ENCODE measurements around the gene ZNF789. TPM values are rescaled to one million over a fixed set of nuclear protein-coding genes. Genes with fewer than 3 reads are reported as not detected.

Gene ZNF789
- total and polyA plus RNA-seq, 2 experiments from 2014 or later = 9.0 to 13.8 TPM

DNA sequence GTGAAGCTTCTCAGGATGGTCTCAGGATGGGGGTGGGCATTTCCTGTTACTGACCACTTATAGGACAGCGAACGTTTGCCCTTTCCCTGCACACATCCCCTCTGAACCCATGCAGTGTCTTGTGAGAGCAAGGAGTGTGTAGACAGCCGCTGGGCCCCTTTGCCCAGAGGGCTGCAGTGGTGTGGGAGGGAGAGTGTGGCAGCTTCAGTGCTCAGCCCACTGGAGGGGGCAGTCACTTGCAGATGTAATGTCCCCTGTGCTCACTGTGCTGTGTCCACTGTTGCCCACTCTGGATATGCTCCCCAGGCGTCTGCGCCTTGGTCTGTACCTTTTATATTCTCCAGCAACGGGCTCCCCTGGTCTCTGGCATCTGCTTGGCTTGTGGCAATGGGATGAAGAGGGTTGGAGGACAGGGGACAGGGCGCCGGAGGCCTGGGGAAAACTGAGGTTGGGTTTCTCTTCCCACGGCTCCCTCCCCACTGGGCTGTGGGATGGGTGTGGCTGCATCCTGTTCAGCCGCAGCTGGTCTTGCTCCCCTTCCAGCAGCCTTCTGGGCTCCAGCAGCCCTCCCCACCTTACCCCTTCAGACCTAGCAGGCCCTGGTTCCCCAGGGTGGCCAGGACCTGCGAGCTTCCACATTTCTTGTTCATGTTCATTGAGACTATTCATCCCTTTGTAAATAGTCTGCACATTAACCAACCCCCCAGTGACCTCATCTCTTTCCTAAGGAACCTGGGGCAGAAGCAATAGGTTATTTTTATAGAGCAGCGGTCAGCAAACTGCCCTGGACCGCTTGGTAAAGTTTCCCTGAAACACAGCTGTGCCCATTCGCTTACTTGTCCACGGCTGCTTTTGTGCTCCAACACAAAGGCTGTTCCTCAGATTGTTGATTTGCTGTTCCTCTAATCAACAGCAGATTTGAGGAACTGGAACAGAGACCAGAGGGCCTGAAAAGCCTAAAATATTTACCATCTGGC, 6.1 kb downstream of the ZNF789 start:
- no peaks in the 10 kb centered on the region for H3K9me2 ChIP-seq (ENCODE audit: insufficient read depth)
- H3K4me1 ChIP-seq (ENCODE audit: insufficient read depth) = peaks cover 2% of the 10 kb centered on the region; the same call in 1 of the 2 replicates
- H3K36me3 ChIP-seq (ENCODE audit: insufficient read depth) = peaks cover 9% of the 10 kb centered on the region; the same call in 1 of the 2 replicates
- H3K36me3 Mint-ChIP-seq (ENCODE audit: low read depth) = peaks cover 39% of the 10 kb centered on the region
- no peaks in the 10 kb centered on the region for H3K9me3 Mint-ChIP-seq
- H3K27me3 Mint-ChIP-seq (ENCODE audit: insufficient read depth, low read depth, poor library complexity) = peaks cover 5% of the 10 kb centered on the region
- TF ChIP-seq CREB1 (CRISPR knock-in tag; IDR thresholded peaks at IDR 0.05; ENCODE audit: low read depth) (no peak), STAT1 (IDR thresholded peaks at IDR 0.05; ENCODE audit: unreplicated experiment) (no peak), ZNF114 (CRISPR knock-in tag; IDR thresholded peaks at IDR 0.05) (no peak), JUNB (IDR thresholded peaks at IDR 0.05; ENCODE audit: unreplicated experiment) (no peak), POLR2AphosphoS5 (IDR thresholded peaks at IDR 0.05; ENCODE audit: low read depth) (no peak), NANOG (IDR thresholded peaks at IDR 0.05; ENCODE audit: borderline replicate concordance) (no peak), EZH2phosphoT487 (IDR thresholded peaks at IDR 0.05; ENCODE audit: unreplicated experiment) (no peak), ZNF331 (CRISPR knock-in tag; IDR thresholded peaks at IDR 0.05; ENCODE audit: low read depth) (no peak), EZH2 (IDR thresholded peaks at IDR 0.05; ENCODE audit: low read depth, unreplicated experiment) (no peak)
- TF ChIP-seq, protein P1, sequence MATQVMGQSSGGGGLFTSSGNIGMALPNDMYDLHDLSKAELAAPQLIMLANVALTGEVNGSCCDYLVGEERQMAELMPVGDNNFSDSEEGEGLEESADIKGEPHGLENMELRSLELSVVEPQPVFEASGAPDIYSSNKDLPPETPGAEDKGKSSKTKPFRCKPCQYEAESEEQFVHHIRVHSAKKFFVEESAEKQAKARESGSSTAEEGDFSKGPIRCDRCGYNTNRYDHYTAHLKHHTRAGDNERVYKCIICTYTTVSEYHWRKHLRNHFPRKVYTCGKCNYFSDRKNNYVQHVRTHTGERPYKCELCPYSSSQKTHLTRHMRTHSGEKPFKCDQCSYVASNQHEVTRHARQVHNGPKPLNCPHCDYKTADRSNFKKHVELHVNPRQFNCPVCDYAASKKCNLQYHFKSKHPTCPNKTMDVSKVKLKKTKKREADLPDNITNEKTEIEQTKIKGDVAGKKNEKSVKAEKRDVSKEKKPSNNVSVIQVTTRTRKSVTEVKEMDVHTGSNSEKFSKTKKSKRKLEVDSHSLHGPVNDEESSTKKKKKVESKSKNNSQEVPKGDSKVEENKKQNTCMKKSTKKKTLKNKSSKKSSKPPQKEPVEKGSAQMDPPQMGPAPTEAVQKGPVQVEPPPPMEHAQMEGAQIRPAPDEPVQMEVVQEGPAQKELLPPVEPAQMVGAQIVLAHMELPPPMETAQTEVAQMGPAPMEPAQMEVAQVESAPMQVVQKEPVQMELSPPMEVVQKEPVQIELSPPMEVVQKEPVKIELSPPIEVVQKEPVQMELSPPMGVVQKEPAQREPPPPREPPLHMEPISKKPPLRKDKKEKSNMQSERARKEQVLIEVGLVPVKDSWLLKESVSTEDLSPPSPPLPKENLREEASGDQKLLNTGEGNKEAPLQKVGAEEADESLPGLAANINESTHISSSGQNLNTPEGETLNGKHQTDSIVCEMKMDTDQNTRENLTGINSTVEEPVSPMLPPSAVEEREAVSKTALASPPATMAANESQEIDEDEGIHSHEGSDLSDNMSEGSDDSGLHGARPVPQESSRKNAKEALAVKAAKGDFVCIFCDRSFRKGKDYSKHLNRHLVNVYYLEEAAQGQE (IDR thresholded peaks at IDR 0.05; ENCODE audit: unreplicated experiment) = no peak
- TF ChIP-seq, protein P2, sequence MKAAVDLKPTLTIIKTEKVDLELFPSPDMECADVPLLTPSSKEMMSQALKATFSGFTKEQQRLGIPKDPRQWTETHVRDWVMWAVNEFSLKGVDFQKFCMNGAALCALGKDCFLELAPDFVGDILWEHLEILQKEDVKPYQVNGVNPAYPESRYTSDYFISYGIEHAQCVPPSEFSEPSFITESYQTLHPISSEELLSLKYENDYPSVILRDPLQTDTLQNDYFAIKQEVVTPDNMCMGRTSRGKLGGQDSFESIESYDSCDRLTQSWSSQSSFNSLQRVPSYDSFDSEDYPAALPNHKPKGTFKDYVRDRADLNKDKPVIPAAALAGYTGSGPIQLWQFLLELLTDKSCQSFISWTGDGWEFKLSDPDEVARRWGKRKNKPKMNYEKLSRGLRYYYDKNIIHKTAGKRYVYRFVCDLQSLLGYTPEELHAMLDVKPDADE (IDR thresholded peaks at IDR 0.05) = no peak
- TF ChIP-seq, protein P3, sequence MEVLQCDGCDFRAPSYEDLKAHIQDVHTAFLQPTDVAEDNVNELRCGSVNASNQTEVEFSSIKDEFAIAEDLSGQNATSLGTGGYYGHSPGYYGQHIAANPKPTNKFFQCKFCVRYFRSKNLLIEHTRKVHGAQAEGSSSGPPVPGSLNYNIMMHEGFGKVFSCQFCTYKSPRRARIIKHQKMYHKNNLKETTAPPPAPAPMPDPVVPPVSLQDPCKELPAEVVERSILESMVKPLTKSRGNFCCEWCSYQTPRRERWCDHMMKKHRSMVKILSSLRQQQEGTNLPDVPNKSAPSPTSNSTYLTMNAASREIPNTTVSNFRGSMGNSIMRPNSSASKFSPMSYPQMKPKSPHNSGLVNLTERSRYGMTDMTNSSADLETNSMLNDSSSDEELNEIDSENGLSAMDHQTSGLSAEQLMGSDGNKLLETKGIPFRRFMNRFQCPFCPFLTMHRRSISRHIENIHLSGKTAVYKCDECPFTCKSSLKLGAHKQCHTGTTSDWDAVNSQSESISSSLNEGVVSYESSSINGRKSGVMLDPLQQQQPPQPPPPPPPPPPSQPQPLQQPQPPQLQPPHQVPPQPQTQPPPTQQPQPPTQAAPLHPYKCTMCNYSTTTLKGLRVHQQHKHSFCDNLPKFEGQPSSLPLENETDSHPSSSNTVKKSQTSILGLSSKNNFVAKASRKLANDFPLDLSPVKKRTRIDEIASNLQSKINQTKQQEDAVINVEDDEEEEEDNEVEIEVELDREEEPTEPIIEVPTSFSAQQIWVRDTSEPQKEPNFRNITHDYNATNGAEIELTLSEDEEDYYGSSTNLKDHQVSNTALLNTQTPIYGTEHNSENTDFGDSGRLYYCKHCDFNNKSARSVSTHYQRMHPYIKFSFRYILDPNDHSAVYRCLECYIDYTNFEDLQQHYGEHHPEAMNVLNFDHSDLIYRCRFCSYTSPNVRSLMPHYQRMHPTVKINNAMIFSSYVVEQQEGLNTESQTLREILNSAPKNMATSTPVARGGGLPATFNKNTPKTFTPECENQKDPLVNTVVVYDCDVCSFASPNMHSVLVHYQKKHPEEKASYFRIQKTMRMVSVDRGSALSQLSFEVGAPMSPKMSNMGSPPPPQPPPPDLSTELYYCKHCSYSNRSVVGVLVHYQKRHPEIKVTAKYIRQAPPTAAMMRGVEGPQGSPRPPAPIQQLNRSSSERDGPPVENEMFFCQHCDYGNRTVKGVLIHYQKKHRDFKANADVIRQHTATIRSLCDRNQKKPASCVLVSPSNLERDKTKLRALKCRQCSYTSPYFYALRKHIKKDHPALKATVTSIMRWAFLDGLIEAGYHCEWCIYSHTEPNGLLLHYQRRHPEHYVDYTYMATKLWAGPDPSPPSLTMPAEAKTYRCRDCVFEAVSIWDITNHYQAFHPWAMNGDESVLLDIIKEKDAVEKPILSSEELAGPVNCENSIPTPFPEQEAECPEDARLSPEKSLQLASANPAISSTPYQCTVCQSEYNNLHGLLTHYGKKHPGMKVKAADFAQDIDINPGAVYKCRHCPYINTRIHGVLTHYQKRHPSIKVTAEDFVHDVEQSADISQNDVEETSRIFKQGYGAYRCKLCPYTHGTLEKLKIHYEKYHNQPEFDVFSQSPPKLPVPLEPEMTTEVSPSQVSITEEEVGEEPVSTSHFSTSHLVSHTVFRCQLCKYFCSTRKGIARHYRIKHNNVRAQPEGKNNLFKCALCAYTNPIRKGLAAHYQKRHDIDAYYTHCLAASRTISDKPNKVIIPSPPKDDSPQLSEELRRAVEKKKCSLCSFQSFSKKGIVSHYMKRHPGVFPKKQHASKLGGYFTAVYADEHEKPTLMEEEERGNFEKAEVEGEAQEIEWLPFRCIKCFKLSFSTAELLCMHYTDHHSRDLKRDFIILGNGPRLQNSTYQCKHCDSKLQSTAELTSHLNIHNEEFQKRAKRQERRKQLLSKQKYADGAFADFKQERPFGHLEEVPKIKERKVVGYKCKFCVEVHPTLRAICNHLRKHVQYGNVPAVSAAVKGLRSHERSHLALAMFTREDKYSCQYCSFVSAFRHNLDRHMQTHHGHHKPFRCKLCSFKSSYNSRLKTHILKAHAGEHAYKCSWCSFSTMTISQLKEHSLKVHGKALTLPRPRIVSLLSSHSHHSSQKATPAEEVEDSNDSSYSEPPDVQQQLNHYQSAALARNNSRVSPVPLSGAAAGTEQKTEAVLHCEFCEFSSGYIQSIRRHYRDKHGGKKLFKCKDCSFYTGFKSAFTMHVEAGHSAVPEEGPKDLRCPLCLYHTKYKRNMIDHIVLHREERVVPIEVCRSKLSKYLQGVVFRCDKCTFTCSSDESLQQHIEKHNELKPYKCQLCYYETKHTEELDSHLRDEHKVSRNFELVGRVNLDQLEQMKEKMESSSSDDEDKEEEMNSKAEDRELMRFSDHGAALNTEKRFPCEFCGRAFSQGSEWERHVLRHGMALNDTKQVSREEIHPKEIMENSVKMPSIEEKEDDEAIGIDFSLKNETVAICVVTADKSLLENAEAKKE (CRISPR knock-in tag; IDR thresholded peaks at IDR 0.05) = no peak
- TF ChIP-seq, protein P4, sequence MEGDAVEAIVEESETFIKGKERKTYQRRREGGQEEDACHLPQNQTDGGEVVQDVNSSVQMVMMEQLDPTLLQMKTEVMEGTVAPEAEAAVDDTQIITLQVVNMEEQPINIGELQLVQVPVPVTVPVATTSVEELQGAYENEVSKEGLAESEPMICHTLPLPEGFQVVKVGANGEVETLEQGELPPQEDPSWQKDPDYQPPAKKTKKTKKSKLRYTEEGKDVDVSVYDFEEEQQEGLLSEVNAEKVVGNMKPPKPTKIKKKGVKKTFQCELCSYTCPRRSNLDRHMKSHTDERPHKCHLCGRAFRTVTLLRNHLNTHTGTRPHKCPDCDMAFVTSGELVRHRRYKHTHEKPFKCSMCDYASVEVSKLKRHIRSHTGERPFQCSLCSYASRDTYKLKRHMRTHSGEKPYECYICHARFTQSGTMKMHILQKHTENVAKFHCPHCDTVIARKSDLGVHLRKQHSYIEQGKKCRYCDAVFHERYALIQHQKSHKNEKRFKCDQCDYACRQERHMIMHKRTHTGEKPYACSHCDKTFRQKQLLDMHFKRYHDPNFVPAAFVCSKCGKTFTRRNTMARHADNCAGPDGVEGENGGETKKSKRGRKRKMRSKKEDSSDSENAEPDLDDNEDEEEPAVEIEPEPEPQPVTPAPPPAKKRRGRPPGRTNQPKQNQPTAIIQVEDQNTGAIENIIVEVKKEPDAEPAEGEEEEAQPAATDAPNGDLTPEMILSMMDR (conservative IDR thresholded peaks at IDR 0.05; ENCODE audit: low read depth in 2 of 2) = no peak
- H3K4me2 ChIP-seq = no peak overlapping the region
- H3K4me3 Mint-ChIP-seq = no peak overlapping the region
- H3K27ac ChIP-seq (ENCODE audit: low read depth) = no peak overlapping the region
- DNase-seq (ENCODE audit: low spot score) (no peak), ATAC-seq (no peak)
- peaks cover 16% of the 10 kb centered on the region; the same call in 1 of the 2 replicates for H3F3A ChIP-seq (replicated peaks; ENCODE audit: low read depth)
- no peak overlapping the region for H3K4me3 ChIP-seq
- 0 out of 3 replicates have a peak, but pooled peaks cover 2% of the 10 kb centered on the region for H3K4me1 Mint-ChIP-seq
- H3K79me2 ChIP-seq (replicated peaks; ENCODE audit: insufficient read depth) = peaks cover 57% of the 10 kb centered on the region
- no peaks in the 10 kb centered on the region for H3K27me3 ChIP-seq (ENCODE audit: insufficient read depth)
- H2AFZ ChIP-seq = no peak overlapping the region
- H4K20me1 ChIP-seq (replicated peaks; ENCODE audit: insufficient read depth) = peaks cover 25% of the 10 kb centered on the region
- no peak overlapping the region for H3K27ac Mint-ChIP-seq

Measured in GM23338 (cell line).